SK-N-SH treated with all-trans-retinoic acid at 6 μM for 48 hours (cell line): Measurements from ENCODE around the gene FOXN3.

Experiments used
- ATAC-seq: fragments of 200-7000 bp; cut with Tn5 transposase; 3 replicates; pipeline ENCODE4 v1.9.1; 2020; ENCODE audit warnings: mild to moderate bottlenecking, moderate library complexity
- ARNTL ChIP-seq: fragments of 450-650 bp; formaldehyde crosslinking; IDR thresholded peaks from 2 replicates; pipeline ENCODE4 v1.5.0; 2020; ENCODE audit warnings: low read depth, mild to moderate bottlenecking, moderate library complexity, borderline replicate concordance
- BACH2 ChIP-seq: fragments of 250-450 bp; sonication (Bioruptor Pico); IDR thresholded peaks from 2 replicates; pipeline ENCODE4 v1.9.0; 2021; ENCODE audit warnings: mild to moderate bottlenecking, borderline replicate concordance
- CREB5 ChIP-seq: fragments of 250-450 bp; sonication (Bioruptor Pico); IDR thresholded peaks from 2 replicates; pipeline ENCODE4 v1.5.1; 2020; ENCODE audit warnings: low read depth, mild to moderate bottlenecking, moderate library complexity
- CSDC2 ChIP-seq: fragments of 250-450 bp; sonication (Bioruptor Pico); IDR thresholded peaks from 2 replicates; pipeline ENCODE4 v1.5.0; 2020; ENCODE audit warnings: mild to moderate bottlenecking, moderate library complexity
- ESRRG ChIP-seq: fragments of 250-450 bp; sonication (Bioruptor Pico); IDR thresholded peaks from 2 replicates; pipeline ENCODE4 v1.6.1; 2021; ENCODE audit warnings: mild to moderate bottlenecking
- GLIS3 ChIP-seq: fragments of 250-450 bp; sonication (Bioruptor Pico); IDR thresholded peaks from 2 replicates; pipeline ENCODE4 v1.5.0; 2020; ENCODE audit warnings: mild to moderate bottlenecking, moderate library complexity
- ISL1 ChIP-seq: fragments of 250-450 bp; sonication (Bioruptor Pico); IDR thresholded peaks from 2 replicates; pipeline ENCODE4 v2.1.2; 2022; ENCODE audit warnings: mild to moderate bottlenecking, moderate library complexity
- OSR1 ChIP-seq: fragments of 250-450 bp; sonication (Bioruptor Pico); IDR thresholded peaks from 2 replicates; pipeline ENCODE4 v1.8.0; 2022; ENCODE audit warnings: moderate library complexity, mild to moderate bottlenecking, inconsistent platforms
- PATZ1 ChIP-seq: fragments of 250-450 bp; sonication (Bioruptor Pico); IDR thresholded peaks from 2 replicates; pipeline ENCODE4 v1.8.0; 2020; ENCODE audit warnings: mild to moderate bottlenecking, moderate library complexity, borderline replicate concordance
- POU6F1 ChIP-seq: fragments of 250-450 bp; sonication (Bioruptor Pico); IDR thresholded peaks from 2 replicates; pipeline ENCODE4 v1.8.0; 2021; ENCODE audit warnings: low read depth, mild to moderate bottlenecking, moderate library complexity, borderline replicate concordance
- PPARA ChIP-seq: fragments of 250-450 bp; sonication (Bioruptor Pico); IDR thresholded peaks from 2 replicates; pipeline ENCODE4 v1.5.0; 2020; ENCODE audit warnings: mild to moderate bottlenecking, borderline replicate concordance
- RARB ChIP-seq: fragments of 250-450 bp; sonication (Bioruptor Pico); IDR thresholded peaks from 2 replicates; pipeline ENCODE4 v1.8.0; 2021; ENCODE audit warnings: mild to moderate bottlenecking, moderate library complexity
- SNAI2 ChIP-seq: fragments of 250-450 bp; sonication (Bioruptor Pico); IDR thresholded peaks from 2 replicates; pipeline ENCODE4 v1.5.0; 2020; ENCODE audit warnings: mild to moderate bottlenecking, moderate library complexity
- TCF4 ChIP-seq: fragments of 250-450 bp; sonication (Bioruptor Pico); IDR thresholded peaks from 2 replicates; pipeline ENCODE4 v1.8.0; 2021; ENCODE audit warnings: mild to moderate bottlenecking, moderate library complexity, borderline replicate concordance
- TOX ChIP-seq: fragments of 250-450 bp; sonication (Bioruptor Pico); IDR thresholded peaks from 2 replicates; pipeline ENCODE4 v1.8.0; 2021; ENCODE audit warnings: mild to moderate bottlenecking, moderate library complexity, borderline replicate concordance
- TSHZ2 ChIP-seq: fragments of 250-450 bp; sonication (Bioruptor Pico); IDR thresholded peaks from 2 replicates; pipeline ENCODE4 v1.5.0; 2020; ENCODE audit warnings: mild to moderate bottlenecking, moderate library complexity
- ZC3H10 ChIP-seq: fragments of 250-450 bp; sonication (Bioruptor Pico); IDR thresholded peaks from 2 replicates; pipeline ENCODE4 v1.5.1; 2021; ENCODE audit warnings: mild to moderate bottlenecking, moderate library complexity
- ZFP3 ChIP-seq: fragments of 250-450 bp; sonication (Bioruptor Pico); IDR thresholded peaks from 2 replicates; pipeline ENCODE4 v1.5.0; 2020; ENCODE audit warnings: mild to moderate bottlenecking, moderate library complexity
- ZFP30 ChIP-seq: fragments of 450-650 bp; formaldehyde crosslinking; IDR thresholded peaks from 2 replicates; pipeline ENCODE4 v1.5.0; 2022; ENCODE audit warnings: mild to moderate bottlenecking, moderate library complexity
- ZNF565 ChIP-seq: fragments of 450-650 bp; formaldehyde crosslinking; conservative IDR thresholded peaks from 2 replicates; pipeline ENCODE4 v1.5.0; 2020; ENCODE audit warnings: low read depth, mild to moderate bottlenecking, moderate library complexity
- ZNF70 ChIP-seq: fragments of 450-650 bp; formaldehyde crosslinking; IDR thresholded peaks from 2 replicates; pipeline ENCODE4 v1.5.0; 2020; ENCODE audit warnings: mild to moderate bottlenecking, moderate library complexity
- ZNF8 ChIP-seq: fragments of 450-650 bp; formaldehyde crosslinking; IDR thresholded peaks from 2 replicates; pipeline ENCODE4 v1.5.0; 2020; ENCODE audit warnings: mild to moderate bottlenecking, moderate library complexity

Gene FOXN3

GRCh38 chr14:89386212-89386886 lies 30.7 kb downstream of the FOXN3 start:
- no peak for ATAC-seq
- TF ChIP-seq ZNF70 (CRISPR knock-in tag): no peak
- no peak for TF ChIP-seq ISL1 (CRISPR knock-in tag)
- no peak for TF ChIP-seq TCF4
- TF ChIP-seq SNAI2: no peak
- TF ChIP-seq PPARA (CRISPR knock-in tag): no peak
- TF ChIP-seq PATZ1 (CRISPR knock-in tag): no peak
- TF ChIP-seq ZNF8 (CRISPR knock-in tag): no peak
- TF ChIP-seq CREB5: no peak
- no peak for TF ChIP-seq POU6F1 (CRISPR knock-in tag)
- TF ChIP-seq TSHZ2 (CRISPR knock-in tag): no peak

GRCh38 chr14:89384636-89385035 lies 32.4 kb downstream of the FOXN3 start:
- TF ChIP-seq ZFP3 (CRISPR knock-in tag) (no peak), CSDC2 (CRISPR knock-in tag) (no peak), ZNF8 (CRISPR knock-in tag) (no peak), RARB (CRISPR knock-in tag) (no peak), PATZ1 (CRISPR knock-in tag) (no peak), PPARA (CRISPR knock-in tag) (no peak), SNAI2 (no peak), ZC3H10 (CRISPR knock-in tag) (no peak), OSR1 (CRISPR knock-in tag) (no peak), BACH2 (no peak), TSHZ2 (CRISPR knock-in tag) (no peak), TOX (CRISPR knock-in tag) (no peak), ARNTL (CRISPR knock-in tag) (no peak), ZNF565 (no peak), ISL1 (CRISPR knock-in tag) (no peak), TCF4 (no peak), GLIS3 (CRISPR knock-in tag) (no peak), POU6F1 (CRISPR knock-in tag) (no peak), ZFP30 (CRISPR knock-in tag) (no peak), ESRRG (CRISPR knock-in tag) (no peak)
- no peak for ATAC-seq
